Activated CD8-positive, alpha-beta memory T cell treated with anti-CD3 and anti-CD28 coated beads, Interleukin-2, amount 50 U/mL, for 24 hours (primary cell): ENCODE results near the gene SLC25A26.

Source experiments
- DNase-seq: peaks from one replicate; pipeline ENCODE4 v3.0.0-alpha.2; 2020; ENCODE audit errors: extremely low read depth

Gene SLC25A26

GRCh38 chr3:66322436-66322835, 101.6 kb downstream of the SLC25A26 start:
- DNase-seq: no peak

- no peak for DNase-seq
Measured at GRCh38 chr3:66326340-66326739, 105.5 kb downstream of the SLC25A26 start.

DNA sequence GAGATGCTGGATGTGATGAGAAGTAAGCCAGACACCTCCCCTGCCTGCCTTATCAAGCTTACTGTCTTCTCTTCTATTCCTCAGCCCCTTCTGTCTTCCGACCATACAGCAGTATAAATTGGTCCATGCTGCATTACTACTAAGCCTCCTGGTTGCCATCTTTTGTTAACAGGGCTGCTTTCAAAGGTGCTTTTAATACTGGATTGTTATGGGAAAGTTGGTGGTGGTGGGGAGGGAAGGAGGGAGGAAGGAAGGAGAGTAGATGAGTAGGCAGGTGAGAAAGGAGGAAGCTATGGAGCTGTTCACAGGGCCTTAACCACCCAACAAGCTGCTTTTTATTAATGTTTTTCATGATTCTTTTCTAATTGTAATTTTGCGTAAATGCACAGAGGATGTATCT, 114.9 kb downstream of the SLC25A26 start:
- DNase-seq: no peak

GRCh38 chr3:66336333-66336766, 115.5 kb downstream of the SLC25A26 start:
- DNase-seq: no peak

DNA sequence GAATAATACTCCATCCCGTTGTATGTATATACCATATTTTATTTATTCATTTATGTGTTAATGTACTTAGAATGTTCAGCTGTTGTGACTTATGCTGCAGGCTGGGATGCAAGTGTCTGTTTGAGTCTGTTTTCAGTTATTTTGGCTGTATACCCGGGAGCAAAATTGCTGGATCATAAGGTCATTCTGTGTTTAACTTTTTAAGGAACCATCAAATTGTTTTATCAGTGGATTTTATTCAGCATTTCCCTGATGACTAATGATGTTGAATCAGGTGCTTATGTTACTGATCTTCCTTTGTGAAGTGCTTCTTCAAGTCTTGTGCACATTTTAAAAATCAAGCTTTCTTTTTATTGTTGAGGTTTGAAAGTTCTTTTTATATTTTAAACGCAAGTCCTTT, 118.1 kb downstream of the SLC25A26 start:
- no peak for DNase-seq

GRCh38 chr3:66342717-66343356, 122.0 kb downstream of the SLC25A26 start:
- DNase-seq: no peak

DNA sequence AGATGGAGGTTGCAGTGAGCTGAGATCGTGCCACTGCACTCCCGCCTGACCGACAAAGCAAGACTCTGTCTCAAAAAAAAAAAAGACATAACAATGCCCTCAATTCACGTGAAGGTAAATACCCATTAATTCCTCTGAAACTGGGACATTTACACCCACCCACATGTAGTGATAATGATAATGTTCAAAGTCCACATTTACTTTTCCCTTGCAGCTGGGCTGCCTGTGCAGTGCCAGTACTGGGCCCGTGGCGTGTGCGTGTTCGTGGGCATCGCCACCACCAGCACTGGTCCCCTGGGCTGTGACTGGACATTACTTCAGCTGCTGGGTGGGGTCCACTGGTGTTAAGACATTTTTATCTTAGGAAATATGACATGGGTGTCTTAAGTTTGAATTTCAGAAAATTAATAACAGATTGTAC, 123.6 kb downstream of the SLC25A26 start:
- no peak for DNase-seq

- no peak for DNase-seq
Measured at GRCh38 chr3:66344848-66345578, 124.2 kb downstream of the SLC25A26 start.

- DNase-seq: no peak
Measured at GRCh38 chr3:66348704-66349103, 127.9 kb downstream of the SLC25A26 start.

GRCh38 chr3:66350601-66351000, 129.8 kb downstream of the SLC25A26 start:
- DNase-seq: no peak

DNA sequence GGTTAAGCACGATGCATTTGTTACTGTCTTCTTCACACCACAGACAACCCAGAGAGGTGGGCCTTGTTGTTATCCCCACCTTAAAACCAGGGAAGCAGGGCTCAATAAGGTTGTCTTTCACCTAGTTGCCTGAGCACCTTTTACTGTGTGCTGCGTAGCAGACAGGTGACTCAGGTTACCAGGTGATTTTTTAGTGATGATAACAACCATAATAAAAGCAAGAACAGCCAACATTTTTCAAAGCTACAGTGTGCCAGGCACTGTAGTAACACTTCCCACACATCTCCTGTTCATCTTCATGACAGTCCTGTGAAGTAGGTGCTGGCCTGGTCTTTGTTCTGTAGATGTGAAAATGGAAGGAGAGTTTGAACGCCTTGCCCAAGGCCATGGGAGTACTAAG, 132.2 kb downstream of the SLC25A26 start:
- DNase-seq: no peak

DNA sequence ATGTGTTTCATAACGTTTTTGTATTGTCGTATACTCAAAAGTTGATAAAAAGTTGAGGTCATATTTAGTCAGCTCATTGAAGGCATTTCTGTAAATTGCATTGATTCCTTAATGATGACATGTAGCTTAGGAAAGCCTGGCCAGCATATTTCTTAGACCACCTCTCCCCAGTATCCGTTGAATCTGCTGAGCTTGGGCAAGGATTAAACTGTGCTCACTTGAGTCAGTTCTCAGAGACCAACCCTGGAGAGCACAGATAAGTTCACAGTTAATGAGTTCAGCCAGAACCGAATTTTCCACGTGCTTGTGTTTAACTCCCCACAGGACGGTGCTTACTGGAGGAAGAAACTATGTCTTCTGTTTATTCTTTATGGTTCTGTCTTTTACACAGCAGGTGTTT, 132.7 kb downstream of the SLC25A26 start:
- no peak for DNase-seq

- DNase-seq: no peak
Measured at GRCh38 chr3:66354001-66354400, 133.2 kb downstream of the SLC25A26 start.

DNA sequence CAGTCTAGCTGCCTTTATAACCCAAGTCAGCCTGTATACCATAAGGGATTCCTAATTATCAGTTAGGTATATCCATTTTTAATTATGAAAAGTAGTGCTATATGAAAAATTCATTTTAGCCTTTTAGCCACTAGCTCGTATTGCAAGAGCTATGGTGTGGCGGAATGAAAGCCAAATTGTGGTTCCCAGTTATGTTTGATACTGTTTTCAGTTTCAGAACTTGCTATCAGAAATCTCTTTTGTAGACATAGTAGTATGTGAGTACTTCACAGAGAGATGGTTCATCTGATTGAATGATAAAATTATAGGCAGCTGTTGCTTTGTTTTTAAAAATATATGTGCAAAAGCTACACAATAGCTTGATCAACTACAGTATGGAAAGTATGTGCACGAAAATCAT, 134.6 kb downstream of the SLC25A26 start:
- DNase-seq: no peak

DNA sequence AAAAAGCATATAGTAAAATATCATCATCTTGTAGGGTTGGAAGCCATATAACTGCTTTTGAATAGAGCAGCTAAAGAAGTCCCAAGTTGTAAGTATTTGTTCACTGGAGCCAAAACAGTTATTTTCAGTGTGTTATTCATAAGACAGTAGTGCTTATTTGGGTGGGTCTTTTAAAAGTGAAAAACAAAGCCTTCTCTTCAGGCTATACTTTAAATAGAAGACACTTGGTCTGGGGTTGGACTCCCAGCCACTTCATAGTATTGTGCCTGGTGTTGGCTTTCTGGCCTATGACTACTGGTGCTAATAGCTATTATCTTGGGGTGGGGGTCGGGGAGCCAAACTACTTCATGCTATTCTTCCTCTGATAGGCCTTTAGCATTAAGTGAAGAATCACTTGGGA, 135.2 kb downstream of the SLC25A26 start:
- no peak for DNase-seq

GRCh38 chr3:66361356-66361755, 140.6 kb downstream of the SLC25A26 start:
- DNase-seq: no peak

DNA sequence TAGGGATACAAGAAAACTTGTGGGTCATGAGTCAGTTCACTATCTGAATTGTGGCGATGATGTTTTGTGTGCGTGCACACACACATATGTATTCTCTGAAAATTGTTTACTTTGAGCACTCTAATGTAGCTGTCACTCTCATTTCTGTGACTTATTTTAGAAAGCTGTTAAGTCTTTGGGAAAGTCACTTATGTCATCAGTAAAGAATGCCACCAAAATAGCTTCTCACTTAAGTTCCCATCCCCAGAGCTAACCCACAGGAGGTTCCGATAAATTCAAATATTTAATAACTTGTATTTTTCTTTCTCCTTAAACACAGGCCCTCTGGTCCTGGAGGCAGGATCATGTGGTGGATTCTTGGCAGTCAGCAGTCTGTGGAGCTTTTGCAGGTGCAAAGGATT, 141.7 kb downstream of the SLC25A26 start:
- DNase-seq: no peak

DNA sequence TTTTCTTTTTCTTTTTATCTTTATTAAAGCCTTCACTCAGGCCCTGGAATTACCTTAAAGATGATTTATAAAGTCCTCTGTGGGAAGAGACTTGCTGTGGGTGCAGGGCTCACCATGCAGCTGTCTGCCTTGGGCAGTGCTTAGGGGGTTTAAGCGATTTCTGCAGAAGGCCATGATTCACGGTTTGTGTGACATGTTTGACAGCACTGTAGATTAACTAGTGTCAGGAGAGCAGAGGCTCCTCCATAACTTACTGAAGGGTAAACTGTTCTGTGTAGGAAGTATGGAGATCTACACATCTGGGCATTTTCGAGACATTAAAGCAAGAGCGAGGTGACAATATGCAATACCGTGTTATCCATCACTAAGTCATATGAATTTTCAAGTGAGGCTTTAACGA, 142.3 kb downstream of the SLC25A26 start:
- DNase-seq: no peak

DNA sequence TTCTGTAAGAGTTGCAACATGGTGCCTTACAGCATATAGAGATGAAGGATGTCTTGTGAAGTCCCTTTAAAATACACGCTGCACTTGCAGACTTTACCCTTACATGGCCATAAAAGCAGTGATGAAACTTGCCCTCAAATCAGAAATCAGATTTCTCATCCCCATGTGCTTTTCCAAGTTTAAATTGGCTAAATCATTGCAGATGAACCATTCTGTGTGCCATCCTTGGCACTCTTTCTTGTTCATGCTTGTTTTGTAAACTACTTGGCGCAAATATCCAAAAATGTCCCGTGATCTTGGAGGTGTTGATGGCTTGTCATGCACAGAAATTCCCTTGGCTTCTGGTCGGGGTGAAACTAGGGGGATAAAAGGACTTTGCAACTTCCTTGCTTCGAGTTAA, 144.3 kb downstream of the SLC25A26 start:
- DNase-seq: no peak

- DNase-seq: no peak
Measured at GRCh38 chr3:66366747-66367146, 145.9 kb downstream of the SLC25A26 start.

DNA sequence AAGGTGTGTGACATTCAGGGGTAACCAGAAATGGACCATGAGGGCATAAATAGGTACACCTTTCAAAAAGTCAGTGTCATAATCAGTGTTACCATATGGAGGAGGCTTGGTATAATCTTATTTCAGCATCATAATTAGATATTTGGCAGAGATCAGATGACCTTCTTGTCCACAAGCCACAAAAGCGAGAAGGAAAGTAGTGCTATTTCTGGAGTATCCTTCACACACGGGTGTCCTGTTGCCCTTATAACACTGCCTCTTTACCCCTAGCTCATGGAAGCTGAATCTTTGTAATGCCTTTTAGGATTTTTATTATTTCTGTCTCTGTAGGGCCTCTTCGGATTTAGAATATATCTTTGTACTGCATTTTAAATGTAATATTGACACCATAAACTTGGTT, 147.2 kb downstream of the SLC25A26 start:
- no peak for DNase-seq

DNA sequence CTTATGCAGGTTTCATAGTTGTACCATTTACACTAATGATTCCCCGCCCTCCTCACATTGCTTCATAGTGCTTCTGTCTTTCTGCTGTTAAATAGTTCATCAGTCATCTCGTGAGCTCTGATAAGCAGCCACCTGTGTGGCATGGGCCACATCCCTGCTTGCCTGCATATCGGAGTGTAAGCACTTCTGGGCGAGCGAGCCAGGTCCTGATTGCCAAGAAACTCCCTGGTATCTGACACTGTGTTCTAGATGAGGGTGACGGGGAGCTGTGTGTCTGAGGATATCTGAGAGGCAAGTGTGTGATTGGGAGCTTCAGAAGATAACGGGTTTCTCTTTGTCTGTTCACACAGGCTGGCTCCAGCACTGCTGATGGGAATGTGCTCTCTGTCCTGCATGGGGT, 149.4 kb downstream of the SLC25A26 start:
- DNase-seq: no peak

DNA sequence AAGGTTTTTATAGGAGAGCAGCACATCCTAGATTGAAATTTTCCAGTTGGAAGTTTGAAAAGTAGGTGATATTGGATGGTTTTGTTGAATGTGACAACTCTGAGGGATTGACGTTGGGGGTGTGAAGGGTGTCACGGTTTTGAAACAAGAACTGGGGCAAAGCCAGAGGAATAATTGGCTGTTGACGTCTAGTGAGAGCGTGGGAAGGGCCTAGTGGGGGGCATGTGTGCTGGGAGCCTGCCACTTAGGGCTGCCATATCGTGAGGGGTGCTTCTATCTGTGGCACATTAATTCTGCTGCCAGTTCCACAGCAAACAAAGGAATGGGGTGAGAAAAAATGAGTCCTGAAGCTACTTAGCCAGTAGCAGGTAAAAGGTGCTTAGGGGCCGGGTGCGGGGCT, 150.6 kb downstream of the SLC25A26 start:
- no peak for DNase-seq
